Measurements from ENCODE around the gene HAVCR2. TPM values are rescaled to one million over a fixed set of nuclear protein-coding genes. Genes with fewer than 3 reads are reported as not detected.

HAVCR2 gene
- total and polyA plus RNA-seq, 8 donors, result 0.72 to 10.3 (median 1.0) TPM

DNA sequence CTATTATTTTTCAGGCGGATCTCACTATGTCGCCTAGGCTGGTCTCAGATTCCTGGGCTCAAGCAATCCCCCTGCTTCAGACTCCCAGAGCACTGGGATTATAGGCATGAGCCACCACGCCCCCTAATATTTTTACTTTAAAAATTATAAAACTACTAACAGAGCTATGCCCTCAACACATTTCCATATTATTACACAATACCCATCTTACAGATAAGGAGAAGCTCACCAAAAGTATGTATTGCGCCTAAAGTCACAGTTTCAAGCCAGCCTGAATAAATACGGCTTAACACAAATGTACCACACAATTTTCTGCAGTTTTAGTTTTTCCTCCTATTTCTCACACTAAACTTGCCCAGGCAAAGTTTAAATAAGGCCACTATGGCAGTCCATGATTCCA lies 40.1 kb downstream of the HAVCR2 start:
- WGBS, 2 donors, result 72 to 91% methylated on average over 5 of the region's 5 CpGs
- DNase-seq (no peak), ATAC-seq (no peak), FAIRE-seq (no peak)
- Histone ChIP-seq H3K4me1 (no peaks in the 10 kb centered on the region), H3K36me3 (no peaks in the 10 kb centered on the region), H3K27me3 (no peaks in the 10 kb centered on the region), H3K27ac (no peak overlapping the region), H3K9me3 (no peaks in the 10 kb centered on the region), H3K4me3 (no peak overlapping the region)
- intact Hi-C loops (cut with DNase I), result no loop called here
- TF ChIP-seq, protein P1, sequence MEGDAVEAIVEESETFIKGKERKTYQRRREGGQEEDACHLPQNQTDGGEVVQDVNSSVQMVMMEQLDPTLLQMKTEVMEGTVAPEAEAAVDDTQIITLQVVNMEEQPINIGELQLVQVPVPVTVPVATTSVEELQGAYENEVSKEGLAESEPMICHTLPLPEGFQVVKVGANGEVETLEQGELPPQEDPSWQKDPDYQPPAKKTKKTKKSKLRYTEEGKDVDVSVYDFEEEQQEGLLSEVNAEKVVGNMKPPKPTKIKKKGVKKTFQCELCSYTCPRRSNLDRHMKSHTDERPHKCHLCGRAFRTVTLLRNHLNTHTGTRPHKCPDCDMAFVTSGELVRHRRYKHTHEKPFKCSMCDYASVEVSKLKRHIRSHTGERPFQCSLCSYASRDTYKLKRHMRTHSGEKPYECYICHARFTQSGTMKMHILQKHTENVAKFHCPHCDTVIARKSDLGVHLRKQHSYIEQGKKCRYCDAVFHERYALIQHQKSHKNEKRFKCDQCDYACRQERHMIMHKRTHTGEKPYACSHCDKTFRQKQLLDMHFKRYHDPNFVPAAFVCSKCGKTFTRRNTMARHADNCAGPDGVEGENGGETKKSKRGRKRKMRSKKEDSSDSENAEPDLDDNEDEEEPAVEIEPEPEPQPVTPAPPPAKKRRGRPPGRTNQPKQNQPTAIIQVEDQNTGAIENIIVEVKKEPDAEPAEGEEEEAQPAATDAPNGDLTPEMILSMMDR (IDR thresholded peaks at IDR 0.05), result no peak

DNA sequence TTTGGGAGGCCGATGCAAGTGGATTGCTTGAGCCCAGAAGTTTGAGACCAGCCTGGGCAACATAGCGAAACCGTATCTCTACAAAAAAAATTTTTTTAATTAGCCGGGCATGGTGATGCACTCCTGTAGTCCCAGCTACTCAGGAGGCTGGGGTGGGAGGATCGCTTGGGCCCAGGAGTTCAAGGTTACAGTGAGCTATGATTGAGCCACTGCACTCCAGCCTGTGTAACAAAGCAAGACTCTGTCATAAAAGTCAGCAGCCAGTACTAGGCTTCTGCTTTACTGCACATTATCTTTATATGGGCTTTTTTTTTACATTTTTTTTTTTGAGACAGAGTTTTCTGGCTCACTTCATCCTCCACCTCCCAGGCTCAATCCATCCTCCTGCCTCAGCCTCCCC lies 40.5 kb downstream of the HAVCR2 start:
- no peaks in the 10 kb centered on the region for H3K36me3 ChIP-seq
- H3K4me1 ChIP-seq, result no peaks in the 10 kb centered on the region
- TF ChIP-seq, protein P1 (IDR thresholded peaks at IDR 0.05), result no peak
- no peaks in the 10 kb centered on the region for H3K9me3 ChIP-seq
- FAIRE-seq, result no peak
- intact Hi-C loops (cut with DNase I), result no loop called here
- no peak overlapping the region for H3K4me3 ChIP-seq
- WGBS, 2 donors, result 86 to 93% methylated on average over 5 of the region's 5 CpGs
- ATAC-seq, result no peak
- no peak overlapping the region for H3K27ac ChIP-seq
- no peak for DNase-seq
- no peaks in the 10 kb centered on the region for H3K27me3 ChIP-seq

DNA sequence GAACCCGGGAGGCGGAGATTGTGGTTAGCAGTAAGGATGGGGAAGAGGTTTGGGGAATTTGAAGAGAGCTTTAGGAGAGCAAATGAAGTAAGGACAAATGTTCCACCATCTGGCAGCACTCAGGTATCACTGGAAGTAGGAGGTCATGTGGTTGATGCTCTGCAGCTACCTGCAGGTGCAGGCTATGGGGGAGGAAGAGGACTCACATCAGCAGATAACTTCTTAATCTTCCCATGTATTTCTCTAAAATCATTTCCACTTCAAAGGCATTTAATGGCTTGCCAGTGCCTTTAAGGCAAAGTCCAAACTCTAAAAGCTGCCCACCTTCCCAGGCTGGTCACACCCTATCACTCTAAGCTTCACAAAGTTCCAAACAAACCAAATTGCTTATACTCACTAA lies 41.8 kb downstream of the HAVCR2 start:
- 42 to 61% methylated on average over 2 of the region's 2 CpGs for WGBS, 2 donors
- H3K27me3 ChIP-seq, result no peaks in the 10 kb centered on the region
- H3K4me3 ChIP-seq, result no peak overlapping the region
- no peaks in the 10 kb centered on the region for H3K4me1 ChIP-seq
- no peak overlapping the region for H3K27ac ChIP-seq
- DNase-seq (no peak), ATAC-seq (no peak), FAIRE-seq (no peak)
- intact Hi-C loops (cut with DNase I), result no loop called here
- no peaks in the 10 kb centered on the region for H3K36me3 ChIP-seq
- TF ChIP-seq, protein P1 (IDR thresholded peaks at IDR 0.05), result no peak
- no peaks in the 10 kb centered on the region for H3K9me3 ChIP-seq

DNA sequence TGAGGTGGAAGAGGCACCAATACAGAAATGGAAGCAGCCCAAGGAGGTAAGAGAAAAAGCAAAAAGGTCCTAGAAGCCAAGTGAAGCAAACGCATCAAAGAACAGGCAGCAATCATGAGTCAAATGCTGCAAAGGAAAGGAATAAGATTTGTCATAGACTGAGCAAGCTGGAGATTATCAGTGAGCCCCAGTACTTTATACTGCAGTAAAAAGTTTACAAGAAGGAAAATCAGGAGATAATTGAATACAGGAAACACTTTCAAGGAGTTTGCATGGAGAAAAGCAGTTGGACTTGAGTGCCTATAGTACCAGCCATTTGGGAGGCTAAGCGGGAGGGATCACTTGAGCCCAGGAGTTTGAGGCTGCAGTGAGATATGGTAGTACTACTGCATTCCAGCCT lies 42.8 kb downstream of the HAVCR2 start:
- Histone ChIP-seq H3K27ac (no peak overlapping the region), H3K9me3 (no peaks in the 10 kb centered on the region), H3K36me3 (no peaks in the 10 kb centered on the region), H3K4me3 (no peak overlapping the region), H3K27me3 (no peaks in the 10 kb centered on the region), H3K4me1 (no peaks in the 10 kb centered on the region)
- intact Hi-C loops (cut with DNase I), result no loop called here
- ATAC-seq (no peak), DNase-seq (no peak), FAIRE-seq (no peak)
- TF ChIP-seq, protein P1 (IDR thresholded peaks at IDR 0.05), result no peak
- WGBS, 2 donors, result 84 to 89% methylated on average over 2 of the region's 2 CpGs

DNA sequence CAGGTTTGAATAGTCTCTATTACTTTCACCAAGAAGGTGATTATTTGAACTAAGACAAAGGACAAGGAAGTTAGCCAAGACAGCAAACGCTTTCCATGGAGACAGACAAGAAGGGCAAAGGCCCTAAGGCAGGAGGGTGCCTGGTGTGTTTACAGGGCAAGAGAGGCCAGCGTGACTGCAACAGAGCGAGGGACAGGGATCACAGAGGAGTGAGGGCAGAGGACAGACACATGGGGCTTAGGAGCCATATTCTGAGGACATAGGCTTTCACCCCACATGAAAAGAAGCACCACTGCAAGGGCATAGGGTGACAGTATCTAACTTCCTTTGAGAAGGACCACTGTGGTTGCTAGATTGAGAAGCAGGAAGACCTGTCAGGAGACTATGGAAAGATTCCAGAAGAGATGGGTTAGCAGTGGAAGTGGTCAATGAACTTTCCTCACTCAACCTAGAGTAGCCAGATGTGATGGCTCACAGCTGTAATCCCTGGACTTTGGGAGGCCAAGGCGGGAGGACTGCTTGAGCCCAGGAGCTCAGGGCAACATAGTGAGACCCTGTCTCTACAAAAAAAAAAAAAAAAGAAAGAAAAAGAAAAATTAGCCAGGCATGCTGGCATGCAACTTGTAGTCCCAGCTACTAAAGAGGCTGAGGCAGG lies 44.9 kb downstream of the HAVCR2 start:
- ATAC-seq (no peak), DNase-seq (no peak), FAIRE-seq (no peak)
- 78 to 86% methylated on average over 4 of the region's 4 CpGs for WGBS, 2 donors
- Histone ChIP-seq H3K36me3 (no peaks in the 10 kb centered on the region), H3K27ac (no peak overlapping the region), H3K4me3 (no peak overlapping the region), H3K27me3 (no peaks in the 10 kb centered on the region), H3K9me3 (no peaks in the 10 kb centered on the region), H3K4me1 (peaks cover 0 to 2% (median 0%) of the 10 kb centered on the region in 3 donors)
- intact Hi-C loops (cut with DNase I), result no loop called here
- TF ChIP-seq, protein P1 (IDR thresholded peaks at IDR 0.05), result no peak
